ENCODE results near the gene LPIN3.

LPIN3 gene

GRCh38 chr20:41394931-41395666 is 54.5 kb downstream of the LPIN3 start:
- Histone ChIP-seq H3K4me2 (no peak overlapping the region), H3K4me1 (peaks cover 0 to 4% (median 0%) of the 10 kb centered on the region in 10 experiments; a peak in 2 of 20 replicates), H3K4me3 (no peak overlapping the region), H3K27me3 (no peaks in the 10 kb centered on the region), H3K9ac (no peak overlapping the region), H3K9me3 (replicated peaks in 1 of 11) (peaks cover 0 to 6% (median 0%) of the 10 kb centered on the region in 11 experiments; a peak in 3 of 22 replicates), H3K27ac (no peak overlapping the region), H3K36me3 (no peaks in the 10 kb centered on the region), H4K20me1 (no peaks in the 10 kb centered on the region)
- no peak for TF ChIP-seq Cebpa-rat (IDR thresholded peaks at IDR 0.05)

- H3K4me2 ChIP-seq: no peak overlapping the region
- no peaks in the 10 kb centered on the region for H4K20me1 ChIP-seq
- H3K9me3 ChIP-seq (replicated peaks in 1 of 11): peaks cover 0 to 6% (median 0%) of the 10 kb centered on the region in 11 experiments; a peak in 3 of 22 replicates
- H3K9ac ChIP-seq: no peak overlapping the region
- H3K36me3 ChIP-seq: no peaks in the 10 kb centered on the region
- H3K4me1 ChIP-seq: peaks cover 0 to 4% (median 0%) of the 10 kb centered on the region in 10 experiments; a peak in 2 of 20 replicates
- H3K27ac ChIP-seq: no peak overlapping the region
- no peak overlapping the region for H3K4me3 ChIP-seq
- no peak for TF ChIP-seq Cebpa-rat (IDR thresholded peaks at IDR 0.05)
- no peaks in the 10 kb centered on the region for H3K27me3 ChIP-seq
Observed at GRCh38 chr20:41395667-41396664, 55.3 kb downstream of the LPIN3 start.

GRCh38 chr20:41398408-41398807 is 57.8 kb downstream of the LPIN3 start:
- Histone ChIP-seq H4K20me1 (peaks cover 0 to under 1% (median 0%) of the 10 kb centered on the region in 11 experiments; a peak in 2 of 22 replicates), H3K27ac (no peak overlapping the region), H3K4me1 (peaks cover 0 to 5% (median under 1%) of the 10 kb centered on the region in 10 experiments; a peak in 7 of 20 replicates), H3K9me3 (replicated peaks in 1 of 11) (no peaks in the 10 kb centered on the region), H3K27me3 (no peaks in the 10 kb centered on the region), H3K36me3 (peaks cover 5 to 18% (median 9%) of the 10 kb centered on the region in 11 experiments; a peak in 18 of 22 replicates), H3K4me3 (no peak overlapping the region), H3K4me2 (no peak overlapping the region), H3K9ac (no peak overlapping the region)
- TF ChIP-seq Cebpa-rat (IDR thresholded peaks at IDR 0.05): no peak

- Histone ChIP-seq H3K4me3 (no peak overlapping the region), H3K36me3 (peaks cover 43 to 68% (median 51%) of the 10 kb centered on the region in 11 experiments), H3K27ac (no peak overlapping the region), H3K4me2 (peak overlapping the region in 4 of 11 experiments; percentile 27 to 68 (median 52); a peak in 6 of 22 replicates), H3K9ac (no peak overlapping the region), H3K4me1 (peaks cover 12 to 40% (median 27%) of the 10 kb centered on the region in 10 experiments), H4K20me1 (peaks cover 10 to 41% (median 13%) of the 10 kb centered on the region in 11 experiments; a peak in 21 of 22 replicates), H3K9me3 (replicated peaks in 1 of 11) (no peaks in the 10 kb centered on the region), H3K27me3 (no peaks in the 10 kb centered on the region)
- TF ChIP-seq Cebpa-rat (IDR thresholded peaks at IDR 0.05): no peak
Observed at GRCh38 chr20:41403604-41404003, 63.0 kb downstream of the LPIN3 start.

- no peak for TF ChIP-seq Cebpa-rat (IDR thresholded peaks at IDR 0.05)
- Histone ChIP-seq H3K27me3 (no peaks in the 10 kb centered on the region), H3K9ac (no peak overlapping the region), H3K27ac (no peak overlapping the region), H3K4me1 (peaks cover 22 to 50% (median 41%) of the 10 kb centered on the region in 10 experiments), H3K4me3 (no peak overlapping the region), H3K9me3 (replicated peaks in 1 of 11) (no peaks in the 10 kb centered on the region), H3K4me2 (no peak overlapping the region), H4K20me1 (peaks cover 14 to 58% (median 28%) of the 10 kb centered on the region in 11 experiments; a peak in 21 of 22 replicates), H3K36me3 (peaks cover 51 to 86% (median 68%) of the 10 kb centered on the region in 11 experiments)
Observed at GRCh38 chr20:41405436-41405835, 64.8 kb downstream of the LPIN3 start.

GRCh38 chr20:41406353-41406752 is 65.7 kb downstream of the LPIN3 start:
- no peak overlapping the region for H3K27ac ChIP-seq
- H3K4me3 ChIP-seq: no peak overlapping the region
- H3K9ac ChIP-seq: no peak overlapping the region
- H3K27me3 ChIP-seq: no peaks in the 10 kb centered on the region
- H4K20me1 ChIP-seq: peaks cover 14 to 68% (median 29%) of the 10 kb centered on the region in 11 experiments; a peak in 21 of 22 replicates
- H3K4me1 ChIP-seq: peaks cover 27 to 57% (median 41%) of the 10 kb centered on the region in 10 experiments
- H3K4me2 ChIP-seq: no peak overlapping the region
- no peak for TF ChIP-seq Cebpa-rat (IDR thresholded peaks at IDR 0.05)
- no peaks in the 10 kb centered on the region for H3K9me3 ChIP-seq (replicated peaks in 1 of 11)
- peaks cover 59 to 93% (median 73%) of the 10 kb centered on the region in 11 experiments for H3K36me3 ChIP-seq

GRCh38 chr20:41406896-41407444 is 66.3 kb downstream of the LPIN3 start:
- TF ChIP-seq Cebpa-rat (IDR thresholded peaks at IDR 0.05): no peak
- H3K36me3 ChIP-seq: peaks cover 58 to 94% (median 74%) of the 10 kb centered on the region in 11 experiments
- H3K9me3 ChIP-seq (replicated peaks in 1 of 11): no peaks in the 10 kb centered on the region
- H3K27me3 ChIP-seq: no peaks in the 10 kb centered on the region
- peaks cover 33 to 63% (median 46%) of the 10 kb centered on the region in 10 experiments for H3K4me1 ChIP-seq
- no peak overlapping the region for H3K9ac ChIP-seq
- H3K27ac ChIP-seq: no peak overlapping the region
- H3K4me3 ChIP-seq: no peak overlapping the region
- peaks cover 14 to 69% (median 29%) of the 10 kb centered on the region in 11 experiments; a peak in 21 of 22 replicates for H4K20me1 ChIP-seq
- H3K4me2 ChIP-seq: peak overlapping the region in 2 of 11 experiments; percentile 51 to 77; a peak in 2 of 22 replicates

- no peaks in the 10 kb centered on the region for H3K27me3 ChIP-seq
- H4K20me1 ChIP-seq: peaks cover 14 to 74% (median 29%) of the 10 kb centered on the region in 11 experiments; a peak in 21 of 22 replicates
- H3K27ac ChIP-seq: no peak overlapping the region
- H3K9ac ChIP-seq: no peak overlapping the region
- peaks cover 39 to 69% (median 50%) of the 10 kb centered on the region in 10 experiments for H3K4me1 ChIP-seq
- H3K9me3 ChIP-seq (replicated peaks in 1 of 11): no peaks in the 10 kb centered on the region
- TF ChIP-seq Cebpa-rat (IDR thresholded peaks at IDR 0.05): no peak
- H3K4me3 ChIP-seq: no peak overlapping the region
- H3K36me3 ChIP-seq: peaks cover 64 to 96% (median 79%) of the 10 kb centered on the region in 11 experiments
- H3K4me2 ChIP-seq: peak overlapping the region in 9 of 11 experiments; percentile 51 to 90 (median 78); a peak in 16 of 22 replicates
Observed at GRCh38 chr20:41407607-41408006, 67.0 kb downstream of the LPIN3 start.

Data from BLaER1 treated with 17β-estradiol and CSF1 and Interleukin-3, amounts not matched to agents 10 nM and 100 nM (cell line).